Liver (tissue), 9 donors: Measurements from ENCODE around the gene SGCD. TPM values are rescaled to one million over a fixed set of nuclear protein-coding genes. Genes with fewer than 3 reads are reported as not detected.
A peak's percentile ranks its signal among the peaks of the same experiment; 100 is the strongest.

ENCODE experiments used
- DNase-seq: peaks from one replicate; pipeline ENCODE4 v3.0.0-alpha.2; 2017; ENCODE audit warnings: low spot score
- H3K27ac ChIP-seq, 2 donors: one replicate each; pipeline ENCODE4 v1.7.0; 2013; ENCODE audit warnings: inconsistent platforms in 2 of 2, low read length in 2 of 2, control low read depth in 1 of 2, low read depth in 1 of 2, mild to moderate bottlenecking in 1 of 2
- H3K27me3 ChIP-seq, 4 donors: one replicate each; pipeline versions ENCODE4 v1.6.1 to v1.7.0; 2013; ENCODE audit warnings: low read length in 3 of 4, inconsistent platforms in 1 of 4, mild to moderate bottlenecking in 1 of 4, moderate library complexity in 1 of 4; ENCODE audit not compliant: control insufficient read depth in 4 of 4, insufficient read depth in 4 of 4
- H3K36me3 ChIP-seq, 4 donors: one replicate each; pipeline versions ENCODE4 v1.6.1 to v1.7.0; 2013; ENCODE audit warnings: low read length in 3 of 4, mild to moderate bottlenecking in 3 of 4, low read depth in 1 of 4, moderate library complexity in 1 of 4; ENCODE audit not compliant: control insufficient read depth in 4 of 4, insufficient read depth in 3 of 4
- H3K4me1 ChIP-seq, 4 donors: one replicate each; pipeline versions ENCODE4 v1.6.1 to v1.7.0; 2013; ENCODE audit warnings: low read length in 3 of 4, mild to moderate bottlenecking in 3 of 4, moderate library complexity in 1 of 4; ENCODE audit not compliant: control insufficient read depth in 4 of 4, insufficient read depth in 4 of 4
- H3K4me3 ChIP-seq, 3 donors: one replicate each; pipeline versions ENCODE4 v1.6.1 to v1.7.0; 2013; ENCODE audit warnings: low read length in 3 of 3, control low read depth in 1 of 3, low read depth in 1 of 3, mild to moderate bottlenecking in 1 of 3
- H3K9ac ChIP-seq, 2 donors: one replicate each; pipeline ENCODE4 v1.7.0; 2013; ENCODE audit warnings: low read length in 2 of 2, mild to moderate bottlenecking in 2 of 2, moderate library complexity in 2 of 2, control low read depth in 1 of 2, low read depth in 1 of 2
- H3K9me3 ChIP-seq, 4 donors: one replicate each; pipeline versions ENCODE4 v1.6.1 to v1.7.0; 2013; ENCODE audit warnings: low read length in 3 of 4; ENCODE audit not compliant: control insufficient read depth in 4 of 4
- EGR1 ChIP-seq, 2 donors: IDR thresholded peaks; 2 replicates each; pipeline ENCODE4 v1.6.1; 2016 to 2018; ENCODE audit warnings: antibody characterized with exemption in 2 of 2, low read depth in 2 of 2
- FOXA1 ChIP-seq: IDR thresholded peaks from 2 replicates; pipeline ENCODE4 v1.6.1; 2016; ENCODE audit warnings: antibody characterized with exemption
- FOXA2 ChIP-seq: IDR thresholded peaks from 2 replicates; pipeline ENCODE4 v1.6.1; 2016; ENCODE audit warnings: antibody characterized with exemption
- GABPA ChIP-seq, 2 donors: IDR thresholded peaks in 1 of 2; conservative IDR thresholded peaks in 1 of 2; 2 replicates each; pipeline ENCODE4 v1.6.1; 2016; ENCODE audit warnings: antibody characterized with exemption in 2 of 2, mild to moderate bottlenecking in 1 of 2, moderate library complexity in 1 of 2
- HNF4A ChIP-seq, 2 donors: conservative IDR thresholded peaks; 2 replicates each; pipeline ENCODE4 v1.6.1; 2016; ENCODE audit warnings: antibody characterized with exemption in 2 of 2, mild to moderate bottlenecking in 2 of 2
- HNF4G ChIP-seq: IDR thresholded peaks from 2 replicates; pipeline ENCODE4 v1.6.1; 2016; ENCODE audit warnings: antibody characterized with exemption
- JUND ChIP-seq, 2 donors: IDR thresholded peaks; 2 replicates each; pipeline ENCODE4 v1.6.1; 2016; ENCODE audit warnings: antibody characterized with exemption in 2 of 2
- MAX ChIP-seq: IDR thresholded peaks from 2 replicates; pipeline ENCODE4 v1.6.1; 2016; ENCODE audit warnings: antibody characterized with exemption
- NR2F2 ChIP-seq: IDR thresholded peaks from 2 replicates; pipeline ENCODE4 v1.6.1; 2016; ENCODE audit warnings: antibody characterized with exemption
- RAD21 ChIP-seq, 2 donors: IDR thresholded peaks; 2 replicates each; pipeline ENCODE4 v1.6.1; 2016; ENCODE audit warnings: antibody characterized with exemption in 2 of 2, mild to moderate bottlenecking in 2 of 2
- RXRA ChIP-seq, 2 donors: IDR thresholded peaks; 2 replicates each; pipeline ENCODE4 v1.6.1; 2017 to 2018; ENCODE audit warnings: antibody characterized with exemption in 2 of 2, mild to moderate bottlenecking in 1 of 2
- SP1 ChIP-seq: IDR thresholded peaks from 2 replicates; pipeline ENCODE4 v1.6.1; 2018; ENCODE audit warnings: antibody characterized with exemption, mild to moderate bottlenecking
- TAF1 ChIP-seq: conservative IDR thresholded peaks from 2 replicates; pipeline ENCODE4 v1.6.1; 2016; ENCODE audit warnings: antibody characterized with exemption, mild to moderate bottlenecking
- YY1 ChIP-seq: IDR thresholded peaks from 2 replicates; pipeline ENCODE4 v1.6.1; 2016; ENCODE audit warnings: antibody characterized with exemption, mild to moderate bottlenecking
- WGBS: extraction: QIAGEN DNeasy Blood & Tissue Kit; methylation state at CpG from one replicate; pipeline ENCODE4 v1.1.7; 2013; 5-methylcytosine and 5-hydroxymethylcytosine counted together
- polyA plus RNA-seq, 2 donors: library from polyadenylated mRNA; stranded (reverse) in 1 of 2; unstranded in 1 of 2; fragments of 200-250 nt in 1 of 2; fragments of >200 nt in 1 of 2; fragmentation: Nextera tagmentation in 1 of 2; extraction: Ambion mirVana in 1 of 2; gene quantifications; one replicate each; pipeline versions ENCODE4 v1.2.1 to v1.2.3, GENCODE V29; 2013 to 2015
- total RNA-seq, 2 donors: library from RNA; depleted of rRNA; stranded (reverse); fragments of >200 nt; gene quantifications; one replicate each; pipeline ENCODE4 v1.2.3, GENCODE V29; 2014
- TF ChIP-seq, protein P1 (sequence below): IDR thresholded peaks from 2 replicates; pipeline ENCODE4 v1.6.1; 2016; ENCODE audit warnings: antibody characterized with exemption, mild to moderate bottlenecking
- TF ChIP-seq, protein P2 (sequence below): IDR thresholded peaks from 2 replicates; pipeline ENCODE4 v1.6.1; 2016; ENCODE audit warnings: antibody characterized with exemption
- TF ChIP-seq, protein P3 (sequence below): fragments of 150-350 bp; IDR thresholded peaks from 2 replicates; pipeline ENCODE4 v1.5.1; 2017; ENCODE audit warnings: improper control_type of control experiment, low read depth, low read length; ENCODE audit not compliant: missing input control
- TF ChIP-seq, protein P4 (sequence below): IDR thresholded peaks from 2 replicates; pipeline ENCODE4 v1.6.1; 2016; ENCODE audit warnings: antibody characterized with exemption
- donor health status: healthy.
- donor health status: healthy.
- donor health status: healthy.
- donor health status: healthy.
- donor health status: healthy.

SGCD gene
- total and polyA plus RNA-seq, 4 donors = 0.35 to 1.7 (median 1.0) TPM

GRCh38 chr5:156366521-156366920 is 39.6 kb downstream of the SGCD start:
- Histone ChIP-seq H3K9ac (no peak overlapping the region), H3K27me3 (no peaks in the 10 kb centered on the region), H3K36me3 (no peaks in the 10 kb centered on the region), H3K4me1 (peaks cover 0 to 9% (median 3%) of the 10 kb centered on the region in 4 donors), H3K4me3 (no peak overlapping the region), H3K9me3 (no peaks in the 10 kb centered on the region), H3K27ac (no peak overlapping the region)
- no peak for DNase-seq
- TF ChIP-seq YY1 = no peak
- no peak for TF ChIP-seq HNF4A (conservative IDR thresholded peaks at IDR 0.05)
- TF ChIP-seq RXRA (IDR thresholded peaks at IDR 0.05) = no peak
- TF ChIP-seq, protein P1, sequence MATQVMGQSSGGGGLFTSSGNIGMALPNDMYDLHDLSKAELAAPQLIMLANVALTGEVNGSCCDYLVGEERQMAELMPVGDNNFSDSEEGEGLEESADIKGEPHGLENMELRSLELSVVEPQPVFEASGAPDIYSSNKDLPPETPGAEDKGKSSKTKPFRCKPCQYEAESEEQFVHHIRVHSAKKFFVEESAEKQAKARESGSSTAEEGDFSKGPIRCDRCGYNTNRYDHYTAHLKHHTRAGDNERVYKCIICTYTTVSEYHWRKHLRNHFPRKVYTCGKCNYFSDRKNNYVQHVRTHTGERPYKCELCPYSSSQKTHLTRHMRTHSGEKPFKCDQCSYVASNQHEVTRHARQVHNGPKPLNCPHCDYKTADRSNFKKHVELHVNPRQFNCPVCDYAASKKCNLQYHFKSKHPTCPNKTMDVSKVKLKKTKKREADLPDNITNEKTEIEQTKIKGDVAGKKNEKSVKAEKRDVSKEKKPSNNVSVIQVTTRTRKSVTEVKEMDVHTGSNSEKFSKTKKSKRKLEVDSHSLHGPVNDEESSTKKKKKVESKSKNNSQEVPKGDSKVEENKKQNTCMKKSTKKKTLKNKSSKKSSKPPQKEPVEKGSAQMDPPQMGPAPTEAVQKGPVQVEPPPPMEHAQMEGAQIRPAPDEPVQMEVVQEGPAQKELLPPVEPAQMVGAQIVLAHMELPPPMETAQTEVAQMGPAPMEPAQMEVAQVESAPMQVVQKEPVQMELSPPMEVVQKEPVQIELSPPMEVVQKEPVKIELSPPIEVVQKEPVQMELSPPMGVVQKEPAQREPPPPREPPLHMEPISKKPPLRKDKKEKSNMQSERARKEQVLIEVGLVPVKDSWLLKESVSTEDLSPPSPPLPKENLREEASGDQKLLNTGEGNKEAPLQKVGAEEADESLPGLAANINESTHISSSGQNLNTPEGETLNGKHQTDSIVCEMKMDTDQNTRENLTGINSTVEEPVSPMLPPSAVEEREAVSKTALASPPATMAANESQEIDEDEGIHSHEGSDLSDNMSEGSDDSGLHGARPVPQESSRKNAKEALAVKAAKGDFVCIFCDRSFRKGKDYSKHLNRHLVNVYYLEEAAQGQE = no peak
- TF ChIP-seq HNF4G = no peak
- TF ChIP-seq, protein P2, sequence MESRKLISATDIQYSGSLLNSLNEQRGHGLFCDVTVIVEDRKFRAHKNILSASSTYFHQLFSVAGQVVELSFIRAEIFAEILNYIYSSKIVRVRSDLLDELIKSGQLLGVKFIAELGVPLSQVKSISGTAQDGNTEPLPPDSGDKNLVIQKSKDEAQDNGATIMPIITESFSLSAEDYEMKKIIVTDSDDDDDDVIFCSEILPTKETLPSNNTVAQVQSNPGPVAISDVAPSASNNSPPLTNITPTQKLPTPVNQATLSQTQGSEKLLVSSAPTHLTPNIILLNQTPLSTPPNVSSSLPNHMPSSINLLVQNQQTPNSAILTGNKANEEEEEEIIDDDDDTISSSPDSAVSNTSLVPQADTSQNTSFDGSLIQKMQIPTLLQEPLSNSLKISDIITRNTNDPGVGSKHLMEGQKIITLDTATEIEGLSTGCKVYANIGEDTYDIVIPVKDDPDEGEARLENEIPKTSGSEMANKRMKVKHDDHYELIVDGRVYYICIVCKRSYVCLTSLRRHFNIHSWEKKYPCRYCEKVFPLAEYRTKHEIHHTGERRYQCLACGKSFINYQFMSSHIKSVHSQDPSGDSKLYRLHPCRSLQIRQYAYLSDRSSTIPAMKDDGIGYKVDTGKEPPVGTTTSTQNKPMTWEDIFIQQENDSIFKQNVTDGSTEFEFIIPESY = no peak
- no peak for TF ChIP-seq FOXA1
- no peak for TF ChIP-seq EGR1 (IDR thresholded peaks at IDR 0.05; ENCODE audit: low read depth in 2 of 2)
- no peak for TF ChIP-seq GABPA (IDR thresholded peaks at IDR 0.05 in 1 of 2, conservative IDR thresholded peaks at IDR 0.05 in 1 of 2)
- TF ChIP-seq NR2F2 = no peak
- TF ChIP-seq, protein P3, sequence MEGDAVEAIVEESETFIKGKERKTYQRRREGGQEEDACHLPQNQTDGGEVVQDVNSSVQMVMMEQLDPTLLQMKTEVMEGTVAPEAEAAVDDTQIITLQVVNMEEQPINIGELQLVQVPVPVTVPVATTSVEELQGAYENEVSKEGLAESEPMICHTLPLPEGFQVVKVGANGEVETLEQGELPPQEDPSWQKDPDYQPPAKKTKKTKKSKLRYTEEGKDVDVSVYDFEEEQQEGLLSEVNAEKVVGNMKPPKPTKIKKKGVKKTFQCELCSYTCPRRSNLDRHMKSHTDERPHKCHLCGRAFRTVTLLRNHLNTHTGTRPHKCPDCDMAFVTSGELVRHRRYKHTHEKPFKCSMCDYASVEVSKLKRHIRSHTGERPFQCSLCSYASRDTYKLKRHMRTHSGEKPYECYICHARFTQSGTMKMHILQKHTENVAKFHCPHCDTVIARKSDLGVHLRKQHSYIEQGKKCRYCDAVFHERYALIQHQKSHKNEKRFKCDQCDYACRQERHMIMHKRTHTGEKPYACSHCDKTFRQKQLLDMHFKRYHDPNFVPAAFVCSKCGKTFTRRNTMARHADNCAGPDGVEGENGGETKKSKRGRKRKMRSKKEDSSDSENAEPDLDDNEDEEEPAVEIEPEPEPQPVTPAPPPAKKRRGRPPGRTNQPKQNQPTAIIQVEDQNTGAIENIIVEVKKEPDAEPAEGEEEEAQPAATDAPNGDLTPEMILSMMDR = no peak
- TF ChIP-seq SP1 = no peak
- TF ChIP-seq, protein P4, sequence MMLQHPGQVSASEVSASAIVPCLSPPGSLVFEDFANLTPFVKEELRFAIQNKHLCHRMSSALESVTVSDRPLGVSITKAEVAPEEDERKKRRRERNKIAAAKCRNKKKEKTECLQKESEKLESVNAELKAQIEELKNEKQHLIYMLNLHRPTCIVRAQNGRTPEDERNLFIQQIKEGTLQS = no peak

DNA sequence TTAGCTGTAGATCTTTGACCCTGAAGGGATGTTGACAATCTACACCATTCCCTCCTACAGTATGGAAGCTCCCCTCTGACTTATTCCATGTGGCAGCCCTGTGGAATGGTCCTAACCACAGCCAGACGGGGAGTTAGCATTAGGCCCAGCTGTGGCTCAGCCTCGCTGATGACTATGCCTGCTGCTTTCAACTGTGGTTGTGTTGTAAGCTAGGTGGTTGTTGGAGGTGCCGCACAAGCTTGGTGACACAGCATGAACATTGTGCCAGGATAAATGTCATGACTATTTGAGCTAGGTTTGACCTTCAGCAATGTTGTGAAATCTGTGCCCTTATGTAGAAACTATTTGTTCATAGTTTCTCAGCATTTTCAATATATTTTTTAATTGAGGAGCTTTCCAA is 40.6 kb downstream of the SGCD start:
- Histone ChIP-seq H3K27ac (peak overlapping the region; percentile 52 to 58), H3K27me3 (no peaks in the 10 kb centered on the region)
- 24% methylated on average over 3 of the region's 3 CpGs for WGBS
- TF ChIP-seq, protein P1 = peak; percentile 53
- TF ChIP-seq, protein P4 = no peak
- TF ChIP-seq MAX = peak; percentile 64
- TF ChIP-seq EGR1 (IDR thresholded peaks at IDR 0.05; ENCODE audit: low read depth in 2 of 2) = no peak
- TF ChIP-seq TAF1 = peak; percentile 81
- TF ChIP-seq JUND (IDR thresholded peaks at IDR 0.05) = peak; percentile 14 to 65
- TF ChIP-seq, protein P2 = peak; percentile 61
- peak; percentile 64 to 76 for TF ChIP-seq HNF4A (conservative IDR thresholded peaks at IDR 0.05)
- peak; percentile 75 for TF ChIP-seq YY1
- TF ChIP-seq RXRA (IDR thresholded peaks at IDR 0.05) = peak; percentile 65 to 86
- TF ChIP-seq FOXA2 = peak; percentile 24
- TF ChIP-seq RAD21 (IDR thresholded peaks at IDR 0.05) = peak; percentile 58 to 68
- no peak for TF ChIP-seq FOXA1

More for the DNA sequence above, 40.6 kb downstream of the SGCD start:
- Histone ChIP-seq H3K4me1 (peaks cover 0 to 9% (median 3%) of the 10 kb centered on the region in 4 donors), H3K9ac (no peak overlapping the region), H3K9me3 (no peaks in the 10 kb centered on the region), H3K4me3 (no peak overlapping the region), H3K36me3 (no peaks in the 10 kb centered on the region)
- no peak for DNase-seq
